HFFc6 (cell line): Measurements from ENCODE around the gene POLDIP2. TPM values are rescaled to one million over a fixed set of nuclear protein-coding genes. Genes with fewer than 3 reads are reported as not detected.

ENCODE experiments used
- DNase-seq: peaks from one replicate; pipeline ENCODE4 v3.0.0-alpha.2; 2018
- H3K27ac Mint-ChIP-seq: 2 replicates; pipeline ENCODE4 v1.8.0; 2020; ENCODE audit warnings: mild to moderate bottlenecking, mixed read lengths
- H3K27me3 Mint-ChIP-seq: 2 replicates; pipeline ENCODE4 v1.8.0; 2021; ENCODE audit warnings: mild to moderate bottlenecking, moderate library complexity, mixed read lengths; ENCODE audit not compliant: insufficient read depth
- H3K36me3 Mint-ChIP-seq: 2 replicates; pipeline ENCODE4 v1.8.0; 2021; ENCODE audit warnings: low read depth, mixed read lengths
- H3K4me1 Mint-ChIP-seq: 2 replicates; pipeline ENCODE4 v1.8.0; 2020; ENCODE audit warnings: low read depth, mixed read lengths
- H3K4me3 Mint-ChIP-seq: 2 replicates; pipeline ENCODE4 v1.8.0; 2020; ENCODE audit warnings: mild to moderate bottlenecking, moderate library complexity, mixed read lengths
- H3K9me3 Mint-ChIP-seq: 2 replicates; pipeline ENCODE4 v1.8.0; 2020; ENCODE audit warnings: mild to moderate bottlenecking, mixed read lengths
- total RNA-seq, 6 experiments: library from RNA; stranded (reverse); fragmentation: NEBNext Ultra II Directional; extraction: Animal tissue kit (Norgen Biotek cat#: 25700); gene quantifications; 2 replicates in 1 of 6; 3 replicates in 5 of 6; pipeline ENCODE4 v1.2.3, GENCODE V29; 2021
- TF ChIP-seq, protein P1 (sequence below): fragments of 200-600 bp; sonication (generic); IDR thresholded peaks from 2 replicates; pipeline ENCODE4 v1.5.0; 2021; ENCODE audit warnings: antibody characterized with exemption, mild to moderate bottlenecking

The POLDIP2 gene
- total RNA-seq, 6 experiments from 2014 or later = 104 to 118 (median 106) TPM

- peaks cover 4% of the 10 kb centered on the region for H3K27me3 Mint-ChIP-seq
- peaks cover 50% of the 10 kb centered on the region for H3K36me3 Mint-ChIP-seq
- peak overlapping the region; percentile 52; the same call in 1 of the 2 replicates for H3K27ac Mint-ChIP-seq
- no peak overlapping the region for H3K4me3 Mint-ChIP-seq
- no peaks in the 10 kb centered on the region for H3K9me3 Mint-ChIP-seq
- TF ChIP-seq, protein P1, sequence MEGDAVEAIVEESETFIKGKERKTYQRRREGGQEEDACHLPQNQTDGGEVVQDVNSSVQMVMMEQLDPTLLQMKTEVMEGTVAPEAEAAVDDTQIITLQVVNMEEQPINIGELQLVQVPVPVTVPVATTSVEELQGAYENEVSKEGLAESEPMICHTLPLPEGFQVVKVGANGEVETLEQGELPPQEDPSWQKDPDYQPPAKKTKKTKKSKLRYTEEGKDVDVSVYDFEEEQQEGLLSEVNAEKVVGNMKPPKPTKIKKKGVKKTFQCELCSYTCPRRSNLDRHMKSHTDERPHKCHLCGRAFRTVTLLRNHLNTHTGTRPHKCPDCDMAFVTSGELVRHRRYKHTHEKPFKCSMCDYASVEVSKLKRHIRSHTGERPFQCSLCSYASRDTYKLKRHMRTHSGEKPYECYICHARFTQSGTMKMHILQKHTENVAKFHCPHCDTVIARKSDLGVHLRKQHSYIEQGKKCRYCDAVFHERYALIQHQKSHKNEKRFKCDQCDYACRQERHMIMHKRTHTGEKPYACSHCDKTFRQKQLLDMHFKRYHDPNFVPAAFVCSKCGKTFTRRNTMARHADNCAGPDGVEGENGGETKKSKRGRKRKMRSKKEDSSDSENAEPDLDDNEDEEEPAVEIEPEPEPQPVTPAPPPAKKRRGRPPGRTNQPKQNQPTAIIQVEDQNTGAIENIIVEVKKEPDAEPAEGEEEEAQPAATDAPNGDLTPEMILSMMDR = no peak
- DNase-seq = no peak
- H3K4me1 Mint-ChIP-seq = peaks cover 34% of the 10 kb centered on the region
Measured at GRCh38 chr17:28348979-28349378, 8.3 kb downstream of the POLDIP2 start.

DNA sequence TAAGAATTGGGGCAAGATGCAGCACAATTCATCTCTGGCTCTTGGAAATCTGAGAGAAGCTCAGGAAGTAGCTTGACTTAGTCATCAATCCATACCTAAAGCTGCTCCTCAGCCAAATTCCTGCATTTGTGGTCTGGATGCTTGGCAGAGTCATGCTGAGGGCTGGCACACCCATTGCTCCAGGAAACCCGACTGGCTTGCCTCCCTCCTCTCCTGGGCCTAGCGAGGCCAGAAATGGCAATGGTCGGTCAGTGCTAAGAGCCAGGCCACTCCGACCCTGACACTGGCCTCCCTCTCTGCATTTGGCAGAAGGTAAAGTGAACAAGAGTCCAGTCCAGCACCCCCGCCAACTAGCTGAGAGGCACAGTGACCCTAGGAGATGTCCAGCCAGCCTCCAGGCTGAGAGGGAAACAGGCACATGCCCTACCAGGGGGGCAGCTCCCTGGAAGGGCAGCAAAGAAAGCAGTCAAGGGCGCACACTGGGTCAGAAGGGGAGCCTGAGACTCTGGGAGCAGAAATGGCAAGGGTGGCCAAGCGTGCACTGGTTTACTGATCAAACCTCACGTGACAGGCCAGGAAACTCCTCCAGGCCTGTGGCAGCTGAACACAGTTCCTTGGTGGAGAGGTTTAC, 10.0 kb downstream of the POLDIP2 start:
- H3K27me3 Mint-ChIP-seq = peaks cover 4% of the 10 kb centered on the region

DNA sequence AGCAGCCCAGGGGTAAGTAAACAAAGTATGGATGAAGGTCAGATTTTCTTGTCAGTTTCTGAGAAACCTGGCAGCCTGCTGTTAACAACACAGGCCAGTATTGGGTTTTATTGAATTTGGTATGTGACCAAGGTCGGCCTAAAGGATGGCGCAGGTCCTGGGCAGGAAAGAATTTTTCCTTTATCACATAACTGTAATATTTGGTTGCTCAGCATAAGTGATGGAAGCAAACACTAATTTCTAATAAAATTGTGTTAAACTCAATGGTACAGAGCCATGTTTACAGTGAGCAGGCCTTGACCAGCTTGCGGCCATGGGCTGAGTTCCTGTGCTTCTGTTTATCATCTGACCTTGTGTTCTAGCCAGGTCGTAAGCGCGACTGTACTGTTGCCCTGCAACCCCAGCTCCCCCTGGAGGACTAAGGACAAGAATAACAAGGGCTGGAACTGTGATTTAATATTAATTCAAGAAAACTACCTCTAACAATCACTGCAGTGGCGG, 10.5 kb downstream of the POLDIP2 start:
- peaks cover 4% of the 10 kb centered on the region for H3K27me3 Mint-ChIP-seq
- H3K36me3 Mint-ChIP-seq = peaks cover 44% of the 10 kb centered on the region
- peaks cover 34% of the 10 kb centered on the region for H3K4me1 Mint-ChIP-seq
- DNase-seq = no peak
- TF ChIP-seq, protein P1 = peak; percentile 69
- no peaks in the 10 kb centered on the region for H3K9me3 Mint-ChIP-seq
- H3K4me3 Mint-ChIP-seq = peak overlapping the region; percentile 71
- peak overlapping the region; percentile 97 for H3K27ac Mint-ChIP-seq

More for the DNA sequence above, 10.0 kb downstream of the POLDIP2 start:
- H3K36me3 Mint-ChIP-seq = peaks cover 46% of the 10 kb centered on the region
- peak overlapping the region; percentile 71 for H3K4me3 Mint-ChIP-seq
- H3K27ac Mint-ChIP-seq = peak overlapping the region; percentile 97
- TF ChIP-seq, protein P1 = no peak
- DNase-seq = peak; percentile 95
- peaks cover 34% of the 10 kb centered on the region for H3K4me1 Mint-ChIP-seq
- no peaks in the 10 kb centered on the region for H3K9me3 Mint-ChIP-seq

DNA sequence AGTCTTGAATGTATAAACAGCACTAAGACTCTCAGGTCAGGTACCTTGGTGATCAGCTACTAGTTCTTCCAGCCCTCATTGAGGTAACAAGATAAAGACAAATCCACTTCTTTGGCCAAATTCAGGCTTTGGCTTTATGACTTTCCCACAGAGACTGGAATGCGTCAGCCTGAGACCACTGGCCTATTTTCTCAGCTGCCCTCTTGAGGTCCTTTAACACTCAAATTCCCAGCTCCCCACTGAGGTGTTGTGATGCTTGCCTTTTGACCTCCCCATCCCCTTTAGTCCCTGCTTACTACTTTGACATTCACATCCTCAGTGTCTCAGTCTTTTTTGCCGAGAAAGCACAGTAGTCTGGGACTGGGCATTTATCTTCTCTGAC, 11.1 kb downstream of the POLDIP2 start:
- peaks cover 34% of the 10 kb centered on the region for H3K4me1 Mint-ChIP-seq
- peaks cover 4% of the 10 kb centered on the region for H3K27me3 Mint-ChIP-seq
- TF ChIP-seq, protein P1 = no peak
- peak overlapping the region; percentile 97 for H3K27ac Mint-ChIP-seq
- no peak for DNase-seq
- H3K4me3 Mint-ChIP-seq = peak overlapping the region; percentile 71
- H3K36me3 Mint-ChIP-seq = peaks cover 38% of the 10 kb centered on the region
- H3K9me3 Mint-ChIP-seq = no peaks in the 10 kb centered on the region

GRCh38 chr17:28345419-28346198, 11.7 kb downstream of the POLDIP2 start:
- Mint-ChIP-seq H3K9me3 (no peaks in the 10 kb centered on the region), H3K36me3 (peaks cover 32% of the 10 kb centered on the region), H3K27me3 (peaks cover 4% of the 10 kb centered on the region), H3K27ac (peak overlapping the region; percentile 97), H3K4me1 (peaks cover 34% of the 10 kb centered on the region), H3K4me3 (peak overlapping the region; percentile 71)
- TF ChIP-seq, protein P1 = no peak
- no peak for DNase-seq
